ENCODE measurements around the gene SERPINH1. TPM values are rescaled to one million over a fixed set of nuclear protein-coding genes. Genes with fewer than 3 reads are reported as not detected.

The SERPINH1 gene
- total and polyA plus RNA-seq, 3 donors from 2014 or later = 92.2 to 178 (median 122) TPM

GRCh38 chr11:75534259-75535069, 27.6 kb upstream of the SERPINH1 start:
- no peaks in the 10 kb centered on the region for H3K36me3 ChIP-seq (ENCODE audit: low read depth, missing control alignments)
- H3K9me3 ChIP-seq = no peaks in the 10 kb centered on the region
- 54 to 61% methylated on average over 14 to 15 of the region's 15 CpGs for WGBS, 2 donors
- DNase-seq = no peak
- H3K27ac ChIP-seq = no peak overlapping the region
- intact Hi-C loops (cut with DNase I; ENCODE audit: low total_unique reads) = no loop called here
- no peaks in the 10 kb centered on the region for H3K4me1 ChIP-seq
- H3K27me3 ChIP-seq = no peaks in the 10 kb centered on the region
- TF ChIP-seq CTCF (IDR thresholded peaks at IDR 0.05) (no peak), POLR2A (IDR thresholded peaks at IDR 0.05) (no peak)
- no peak overlapping the region for H3K4me3 ChIP-seq

GRCh38 chr11:75535071-75535470, 27.0 kb upstream of the SERPINH1 start:
- no peaks in the 10 kb centered on the region for H3K27me3 ChIP-seq
- no peaks in the 10 kb centered on the region for H3K9me3 ChIP-seq
- DNase-seq = no peak
- intact Hi-C loops (cut with DNase I; ENCODE audit: low total_unique reads) = no loop called here
- no peak overlapping the region for H3K4me3 ChIP-seq
- no peaks in the 10 kb centered on the region for H3K4me1 ChIP-seq
- 69 to 88% methylated on average over 1 of the region's 1 CpG for WGBS, 2 donors
- TF ChIP-seq CTCF (IDR thresholded peaks at IDR 0.05) (no peak), POLR2A (IDR thresholded peaks at IDR 0.05) (no peak)
- H3K27ac ChIP-seq = no peak overlapping the region
- H3K36me3 ChIP-seq (ENCODE audit: low read depth, missing control alignments) = no peaks in the 10 kb centered on the region

GRCh38 chr11:75536786-75537641, 25.0 kb upstream of the SERPINH1 start:
- H3K27ac ChIP-seq = no peak overlapping the region
- intact Hi-C loops (cut with DNase I; ENCODE audit: low total_unique reads) = no loop called here
- no peak overlapping the region for H3K4me3 ChIP-seq
- no peak for DNase-seq
- H3K36me3 ChIP-seq (ENCODE audit: low read depth, missing control alignments) = no peaks in the 10 kb centered on the region
- no peak for TF ChIP-seq CTCF (IDR thresholded peaks at IDR 0.05)
- TF ChIP-seq POLR2A (IDR thresholded peaks at IDR 0.05) = no peak
- H3K27me3 ChIP-seq = no peaks in the 10 kb centered on the region
- no peaks in the 10 kb centered on the region for H3K9me3 ChIP-seq
- no peaks in the 10 kb centered on the region for H3K4me1 ChIP-seq
- 87% methylated on average over 12 to 13 of the region's 13 CpGs for WGBS, 2 donors

- TF ChIP-seq CTCF (IDR thresholded peaks at IDR 0.05) (no peak), POLR2A (IDR thresholded peaks at IDR 0.05) (no peak)
- no peaks in the 10 kb centered on the region for H3K9me3 ChIP-seq
- intact Hi-C loops (cut with DNase I; ENCODE audit: low total_unique reads) = no loop called here
- no peaks in the 10 kb centered on the region for H3K27me3 ChIP-seq
- no peak for DNase-seq
- no peak overlapping the region for H3K27ac ChIP-seq
- no peaks in the 10 kb centered on the region for H3K4me1 ChIP-seq
- 78 to 92% methylated on average over 5 of the region's 5 CpGs for WGBS, 2 donors
- no peak overlapping the region for H3K4me3 ChIP-seq
- no peaks in the 10 kb centered on the region for H3K36me3 ChIP-seq (ENCODE audit: low read depth, missing control alignments)
These were observed 24.3 kb upstream of the SERPINH1 start for GRCh38 chr11:75537740-75538139.

All from testis (tissue), 3 donors.